ENCODE measurements around the gene MLEC. TPM values are rescaled to one million over a fixed set of nuclear protein-coding genes. Genes with fewer than 3 reads are reported as not detected.

Gene MLEC
- total and polyA plus RNA-seq, 2 experiments from 2014 or later = 135 to 210 TPM

- DNase-seq (ENCODE audit: low spot score) = peak; percentile 17
- Histone ChIP-seq H3K36me3 (replicated peaks; ENCODE audit: insufficient read depth, low read depth) (peaks cover 8% of the 10 kb centered on the region), H3K4me2 (peak overlapping the region; percentile 92), H4K20me1 (ENCODE audit: insufficient read depth, poor library complexity, severe bottlenecking) (peaks cover 73% of the 10 kb centered on the region), H3K9me2 (replicated peaks; ENCODE audit: insufficient read depth) (no peaks in the 10 kb centered on the region), H3K27ac (peak overlapping the region; percentile 73), H3K27me3 (no peaks in the 10 kb centered on the region), H3K79me2 (peaks cover 95% of the 10 kb centered on the region), H3K4me1 (ENCODE audit: insufficient read depth) (peaks cover 63% of the 10 kb centered on the region), H3K4me3 (no peak overlapping the region), H3K9me3 (ENCODE audit: low read depth) (no peaks in the 10 kb centered on the region), H2AFZ (no peak overlapping the region)
- 27% methylated on average over 11 of the region's 11 CpGs for WGBS (ENCODE audit: low lambda C conversion rate, missing lambda C conversion rate)
- no peak for TF ChIP-seq CTCF (IDR thresholded peaks at IDR 0.05; ENCODE audit: poor library complexity)
- TF ChIP-seq EZH2phosphoT487 (IDR thresholded peaks at IDR 0.05; ENCODE audit: low read depth, severe bottlenecking, unreplicated experiment) = no peak
- no peak for TF ChIP-seq EZH2 (IDR thresholded peaks at IDR 0.05; ENCODE audit: borderline replicate concordance)
These were observed 5.6 kb downstream of the MLEC start for GRCh38 chr12:120692524-120693033.

GRCh38 chr12:120693848-120694247 lies 6.9 kb downstream of the MLEC start:
- H3K9me3 ChIP-seq (ENCODE audit: low read depth) = no peaks in the 10 kb centered on the region
- peak overlapping the region; percentile 73 for H3K27ac ChIP-seq
- no peaks in the 10 kb centered on the region for H3K27me3 ChIP-seq
- DNase-seq (ENCODE audit: low spot score) = no peak
- H4K20me1 ChIP-seq (ENCODE audit: insufficient read depth, poor library complexity, severe bottlenecking) = peaks cover 65% of the 10 kb centered on the region
- no peak overlapping the region for H3K4me3 ChIP-seq
- 64% methylated on average over 4 of the region's 4 CpGs for WGBS (ENCODE audit: low lambda C conversion rate, missing lambda C conversion rate)
- H3K9me2 ChIP-seq (replicated peaks; ENCODE audit: insufficient read depth) = no peaks in the 10 kb centered on the region
- H3K79me2 ChIP-seq = peaks cover 95% of the 10 kb centered on the region
- H3K4me1 ChIP-seq (ENCODE audit: insufficient read depth) = peaks cover 63% of the 10 kb centered on the region
- TF ChIP-seq EZH2 (IDR thresholded peaks at IDR 0.05; ENCODE audit: borderline replicate concordance) (no peak), CTCF (IDR thresholded peaks at IDR 0.05; ENCODE audit: poor library complexity) (no peak)
- peak overlapping the region; percentile 92 for H3K4me2 ChIP-seq
- no peak overlapping the region for H2AFZ ChIP-seq
- H3K36me3 ChIP-seq (replicated peaks; ENCODE audit: insufficient read depth, low read depth) = peaks cover 8% of the 10 kb centered on the region

DNA sequence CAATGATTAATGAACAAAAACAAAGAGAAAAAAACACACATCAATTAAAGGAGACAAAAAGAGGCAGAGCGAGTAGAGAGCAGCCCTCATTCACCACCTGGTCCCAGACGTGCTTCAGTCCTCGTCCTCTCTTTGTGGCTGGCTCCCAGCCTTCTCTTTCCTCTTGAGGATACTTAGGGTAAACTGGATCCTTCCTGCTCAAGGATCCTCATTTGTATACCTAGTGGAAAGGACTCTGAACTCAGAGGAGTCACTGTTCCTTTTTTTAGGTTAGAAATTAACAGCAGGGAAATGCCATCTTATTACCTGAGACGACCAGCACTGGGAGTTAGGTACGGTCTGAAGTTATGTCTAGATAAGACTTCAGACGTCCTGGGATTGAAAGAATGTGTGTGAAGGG lies 9.7 kb downstream of the MLEC start:
- peaks cover 8% of the 10 kb centered on the region for H3K36me3 ChIP-seq (replicated peaks; ENCODE audit: insufficient read depth, low read depth)
- H3K27ac ChIP-seq = peak overlapping the region; percentile 66
- H3K27me3 ChIP-seq = no peaks in the 10 kb centered on the region
- no peaks in the 10 kb centered on the region for H3K9me2 ChIP-seq (replicated peaks; ENCODE audit: insufficient read depth)
- H2AFZ ChIP-seq = no peak overlapping the region
- TF ChIP-seq EZH2phosphoT487 (IDR thresholded peaks at IDR 0.05; ENCODE audit: low read depth, severe bottlenecking, unreplicated experiment) (no peak), CTCF (IDR thresholded peaks at IDR 0.05; ENCODE audit: poor library complexity) (no peak), EZH2 (IDR thresholded peaks at IDR 0.05; ENCODE audit: borderline replicate concordance) (no peak)
- no peak overlapping the region for H3K4me3 ChIP-seq
- WGBS (ENCODE audit: low lambda C conversion rate, missing lambda C conversion rate) = 78% methylated on average over 6 of the region's 6 CpGs
- H3K79me2 ChIP-seq = peaks cover 77% of the 10 kb centered on the region
- peaks cover 38% of the 10 kb centered on the region for H4K20me1 ChIP-seq (ENCODE audit: insufficient read depth, poor library complexity, severe bottlenecking)
- no peak overlapping the region for H3K4me2 ChIP-seq
- peaks cover 38% of the 10 kb centered on the region for H3K4me1 ChIP-seq (ENCODE audit: insufficient read depth)
- DNase-seq (ENCODE audit: low spot score) = peak; percentile 28
- H3K9me3 ChIP-seq (ENCODE audit: low read depth) = no peaks in the 10 kb centered on the region

DNA sequence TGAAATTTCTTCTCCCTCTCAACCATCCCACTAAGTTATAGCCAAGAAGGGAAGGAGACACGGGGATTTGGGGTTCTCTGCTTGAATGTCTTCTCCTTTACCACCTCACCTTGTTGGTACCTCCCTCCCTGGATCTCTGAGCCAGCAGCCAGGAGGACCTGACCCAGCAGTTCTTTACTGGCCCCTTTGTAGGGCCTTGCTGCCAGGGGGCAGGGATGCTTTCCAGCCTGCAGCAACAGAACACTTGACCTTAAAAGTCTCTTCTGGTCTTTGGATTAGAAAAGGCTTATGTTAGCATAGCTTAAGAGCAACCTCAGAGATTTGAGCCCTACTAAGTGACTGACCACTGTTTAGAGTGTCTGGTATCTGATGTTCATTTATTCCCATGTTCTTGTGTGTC lies 10.4 kb downstream of the MLEC start:
- Histone ChIP-seq H3K79me2 (peaks cover 69% of the 10 kb centered on the region), H3K27me3 (no peaks in the 10 kb centered on the region), H3K4me3 (no peak overlapping the region), H3K27ac (peak overlapping the region; percentile 66), H3K4me2 (no peak overlapping the region), H3K4me1 (ENCODE audit: insufficient read depth) (peaks cover 31% of the 10 kb centered on the region), H3K9me3 (ENCODE audit: low read depth) (no peaks in the 10 kb centered on the region), H3K9me2 (replicated peaks; ENCODE audit: insufficient read depth) (no peaks in the 10 kb centered on the region), H3K36me3 (replicated peaks; ENCODE audit: insufficient read depth, low read depth) (peaks cover 8% of the 10 kb centered on the region), H4K20me1 (ENCODE audit: insufficient read depth, poor library complexity, severe bottlenecking) (peaks cover 32% of the 10 kb centered on the region), H2AFZ (no peak overlapping the region)
- DNase-seq (ENCODE audit: low spot score) = no peak
- 86% methylated on average over 1 of the region's 1 CpG for WGBS (ENCODE audit: low lambda C conversion rate, missing lambda C conversion rate)
- TF ChIP-seq EZH2 (IDR thresholded peaks at IDR 0.05; ENCODE audit: borderline replicate concordance) = no peak
- no peak for TF ChIP-seq EZH2phosphoT487 (IDR thresholded peaks at IDR 0.05; ENCODE audit: low read depth, severe bottlenecking, unreplicated experiment)
- TF ChIP-seq CTCF (IDR thresholded peaks at IDR 0.05; ENCODE audit: poor library complexity) = no peak
